OCI-LY7 (cell line): Measurements from ENCODE around the gene SPACA4. TPM values are rescaled to one million over a fixed set of nuclear protein-coding genes. Genes with fewer than 3 reads are reported as not detected.

Experiments
- BruUV-seq: library from RNA; stranded (reverse); fragments of 400-500 nt; replicated peaks from 2 replicates; lab custom pipeline; 2021; lab: Mats Ljungman, UMichigan
- CTCF ChIA-PET: fragments of 300-600 bp; sonication (Branson Sonifier 250); formaldehyde crosslinking; loops from one replicate; lab custom pipeline; 2022; ENCODE audit warnings: antibody characterized with exemption; ENCODE audit not compliant: unreplicated experiment; lab: Charles Lee
- POLR2A ChIA-PET: fragments of 300-600 bp; sonication (Branson Sonifier 250); formaldehyde crosslinking; loops from one replicate; lab custom pipeline; 2022; ENCODE audit warnings: antibody characterized with exemption; lab: Charles Lee
- DNase-seq: peaks from one replicate; pipeline ENCODE4 v3.0.0-alpha.2; 2015; ENCODE audit warnings: low spot score
- H2AFZ ChIP-seq: fragments of 200-600 bp; sonication (generic), shearing (Covaris generic); 2 replicates; pipeline ENCODE4 v1.6.1; 2014; ENCODE audit warnings: mild to moderate bottlenecking, antibody characterized with exemption, low read length, moderate library complexity
- H3K27ac ChIP-seq: fragments of 200-600 bp; sonication (generic); 2 replicates; pipeline ENCODE4 v1.5.1; 2014; ENCODE audit warnings: mixed run types, low read depth, mild to moderate bottlenecking, moderate library complexity, low read length, inconsistent platforms; ENCODE audit not compliant: poor library complexity, severe bottlenecking
- H3K36me3 ChIP-seq: fragments of 200-600 bp; sonication (generic); 2 replicates; pipeline ENCODE4 v1.6.1; 2014; ENCODE audit warnings: mild to moderate bottlenecking, antibody characterized with exemption, low read length, moderate library complexity, mixed read lengths; ENCODE audit not compliant: insufficient read depth
- H3K4me1 ChIP-seq: fragments of 200-600 bp; sonication (generic); 2 replicates; pipeline ENCODE4 v1.5.1; 2014; ENCODE audit warnings: mild to moderate bottlenecking, low read length; ENCODE audit not compliant: insufficient read depth, poor library complexity, severe bottlenecking
- H3K4me2 ChIP-seq: fragments of 200-600 bp; sonication (generic); 2 replicates; pipeline ENCODE4 v1.6.1; 2014; ENCODE audit warnings: mild to moderate bottlenecking, low read length
- H3K4me3 ChIP-seq: fragments of 200-600 bp; sonication (generic); 2 replicates; pipeline ENCODE4 v1.5.1; 2014; ENCODE audit warnings: mild to moderate bottlenecking, low read depth, low read length; ENCODE audit not compliant: poor library complexity, severe bottlenecking
- H3K79me2 ChIP-seq: fragments of 200-600 bp; sonication (generic); 2 replicates; pipeline ENCODE4 v1.6.1; 2016; ENCODE audit warnings: low read depth, mild to moderate bottlenecking, low read length, moderate library complexity, mixed read lengths; ENCODE audit not compliant: insufficient read depth
- H3K9me2 ChIP-seq: fragments of 200-600 bp; sonication (generic); 2 replicates; pipeline ENCODE4 v1.6.1; 2016; ENCODE audit warnings: mild to moderate bottlenecking, low read length, mixed read lengths; ENCODE audit not compliant: insufficient read depth
- H3K9me3 ChIP-seq: fragments of 200-600 bp; sonication (generic); 2 replicates; pipeline ENCODE4 v1.6.1; 2014; ENCODE audit warnings: mild to moderate bottlenecking, mixed run types, low read length, mixed read lengths
- H4K20me1 ChIP-seq: fragments of 200-600 bp; sonication (generic); 2 replicates; pipeline ENCODE4 v1.6.1; 2014; ENCODE audit warnings: mild to moderate bottlenecking, antibody characterized with exemption, low read length, moderate library complexity, mixed read lengths; ENCODE audit not compliant: insufficient read depth
- CTCF ChIP-seq: fragments of 200-600 bp; sonication (generic); conservative IDR thresholded peaks from 2 replicates; pipeline ENCODE4 v1.5.1; 2014; ENCODE audit warnings: mild to moderate bottlenecking, antibody characterized with exemption, low read length, moderate library complexity, mixed read lengths
- EZH2phosphoT487 ChIP-seq: fragments of 200-600 bp; sonication (generic); IDR thresholded peaks from 2 replicates; pipeline ENCODE4 v1.6.1; 2018; ENCODE audit warnings: low read depth, borderline replicate concordance, mild to moderate bottlenecking, mixed run types, antibody characterized with exemption, low read length, moderate library complexity, mixed read lengths
- intact Hi-C: fragments of 100-400 bp; cut with micrococcal nuclease; formaldehyde crosslinking; loops from one replicate; pipeline ENCODE4 v1.10.0; 2022; ENCODE audit not compliant: unreplicated experiment
- total RNA-seq, 2 experiments: library from RNA; depleted of rRNA in 1 of 2; stranded (reverse); fragments of >200 nt in 1 of 2; shearing (Covaris generic) in 1 of 2; gene quantifications; 2 replicates each; pipeline ENCODE4 v1.2.3, GENCODE V29; 2014 to 2022

Gene SPACA4
- total RNA-seq, 2 experiments from 2014 or later: not detected

- H3K79me2 ChIP-seq: peaks cover 45% of the 10 kb centered on the region
- peaks cover 55% of the 10 kb centered on the region for H3K36me3 ChIP-seq
- intact Hi-C loops: loop anchor here (1.0 kb wide), 2 partner anchors 18 to 95 kb away; partner anchors contain the start of gene DBP
- H4K20me1 ChIP-seq: peaks cover 27% of the 10 kb centered on the region
- no TSS peak for BruUV-seq
- POLR2A ChIA-PET: interaction anchor here (0.6 to 1.3 kb wide), 3 partner anchors 14 to 369 kb away, joined by 3 to 6 read pairs (median 4); no protein-coding TSS in a partner anchor
- DNase-seq: peak; percentile 99
- CTCF ChIA-PET: interaction anchor here (0.6 kb wide), 2 partner anchors 252 to 310 kb away, joined by 3 to 4 read pairs; no protein-coding TSS in a partner anchor
- no peaks in the 10 kb centered on the region for H3K9me2 ChIP-seq
- H3K9me3 ChIP-seq: no peaks in the 10 kb centered on the region
- peak within 1 kb of the TSS; percentile 72 for H3K27ac ChIP-seq
- H3K4me2 ChIP-seq: peak within 1 kb of the TSS; percentile 93
- TF ChIP-seq CTCF: no peak
- TF ChIP-seq EZH2phosphoT487: no peak
- peaks cover 60% of the 10 kb centered on the region for H3K4me1 ChIP-seq
- H2AFZ ChIP-seq: peak within 1 kb of the TSS; percentile 21; the same call in 1 of the 2 replicates
- peak within 1 kb of the TSS; percentile 88 for H3K4me3 ChIP-seq
Observed at GRCh38 chr19:48618916-48619691, 12.6 kb downstream of the SPACA4 start, which contains the start of the genes RPL18 and SPHK2. RPL18 (minus strand) TSS chr19:48619178; CDS start chr19:48619143, 35 bp downstream. SPHK2 (plus strand) TSS chr19:48619506; CDS start chr19:48620515, 1,009 bp downstream.

GRCh38 chr19:48619692-48620585 lies 13.4 kb downstream of the SPACA4 start:
- Histone ChIP-seq H3K27ac (peak overlapping the region; percentile 72), H3K9me2 (no peaks in the 10 kb centered on the region), H4K20me1 (peaks cover 27% of the 10 kb centered on the region), H3K36me3 (peaks cover 47% of the 10 kb centered on the region), H2AFZ (peak overlapping the region; percentile 21; the same call in 1 of the 2 replicates), H3K79me2 (peaks cover 45% of the 10 kb centered on the region), H3K4me1 (peaks cover 61% of the 10 kb centered on the region), H3K4me2 (peak overlapping the region; percentile 87), H3K4me3 (peak overlapping the region; percentile 88), H3K9me3 (no peaks in the 10 kb centered on the region)
- TF ChIP-seq EZH2phosphoT487 (no peak), CTCF (no peak; the same call in 1 of the 2 replicates)
- intact Hi-C loops: loop anchor here (1.0 kb wide), 2 partner anchors 17 to 94 kb away; partner anchors contain the start of gene DBP
- POLR2A ChIA-PET: interaction anchor here (1.0 to 1.3 kb wide), 3 partner anchors 11 to 299 kb away, joined by 3 to 6 read pairs (median 5); no protein-coding TSS in a partner anchor
- TSS peak; percentile 85 for BruUV-seq
- CTCF ChIA-PET: no interaction called here
- no peak for DNase-seq
